KBM-7 (cell line): ENCODE results near the gene POU6F2.
"Not testable (repeated sequence)": the region's sequence is repeated elsewhere in the genome, so short reads cannot be mapped to it uniquely, and the experiment has no call there.

ENCODE experiments used
- DNase-seq: peaks from one replicate; pipeline ENCODE4 v3.0.0-alpha.2; 2015
- in situ Hi-C: fragments of 300-500 bp; cut with MboI; formaldehyde crosslinking; loops from 2 replicates; pipeline ENCODE4 v1.14.3; 2020; ENCODE audit warnings: low sequenced_read_pairs, low pct_unique_long_range_greater_than_20kb, mixed read lengths

The POU6F2 gene

GRCh38 chr7:38975944-38976392 is 1.7 kb upstream of the POU6F2 start:
- DNase-seq, result no peak
- in situ Hi-C loops, result no loop called here

- in situ Hi-C loops, result no loop called here
- DNase-seq, result no peak
These were observed 782 bp downstream of the POU6F2 start for GRCh38 chr7:38978491-38978890.

GRCh38 chr7:38992203-38992602 is 14.5 kb downstream of the POU6F2 start:
- in situ Hi-C loops, result no loop called here
- no peak for DNase-seq

GRCh38 chr7:39001595-39001994 is 23.9 kb downstream of the POU6F2 start:
- no peak for DNase-seq
- in situ Hi-C loops, result no loop called here

- in situ Hi-C loops, result no loop called here
- DNase-seq, result no peak
These were observed 25.0 kb downstream of the POU6F2 start for GRCh38 chr7:39002755-39003154.

GRCh38 chr7:39005036-39005435 is 27.3 kb downstream of the POU6F2 start:
- in situ Hi-C loops, result no loop called here
- no peak for DNase-seq

GRCh38 chr7:39005461-39005860 is 27.8 kb downstream of the POU6F2 start:
- DNase-seq, result no peak
- in situ Hi-C loops, result no loop called here

GRCh38 chr7:39013049-39013939 is 35.6 kb downstream of the POU6F2 start:
- in situ Hi-C loops, DNase-seq: not testable (repeated sequence)

- in situ Hi-C loops, result no loop called here
- DNase-seq, result no peak
These were observed 38.9 kb downstream of the POU6F2 start for GRCh38 chr7:39016609-39017008.

- no peak for DNase-seq
- in situ Hi-C loops, result no loop called here
These were observed 39.7 kb downstream of the POU6F2 start for GRCh38 chr7:39017369-39017915.

- DNase-seq, result no peak
- in situ Hi-C loops, result no loop called here
These were observed 45.1 kb downstream of the POU6F2 start for GRCh38 chr7:39022796-39023195.

GRCh38 chr7:39027491-39027890 is 49.8 kb downstream of the POU6F2 start:
- DNase-seq, result no peak
- in situ Hi-C loops, result no loop called here

- in situ Hi-C loops, result no loop called here
- DNase-seq, result no peak
These were observed 56.3 kb downstream of the POU6F2 start for GRCh38 chr7:39033885-39034624.

- in situ Hi-C loops, result no loop called here
- no peak for DNase-seq
These were observed 57.4 kb downstream of the POU6F2 start for GRCh38 chr7:39035156-39035555.

GRCh38 chr7:39035903-39036302 is 58.2 kb downstream of the POU6F2 start:
- in situ Hi-C loops, result no loop called here
- no peak for DNase-seq

- in situ Hi-C loops, result no loop called here
- DNase-seq, result no peak
These were observed 65.0 kb downstream of the POU6F2 start for GRCh38 chr7:39042670-39043069.

- DNase-seq, result no peak
- in situ Hi-C loops, result no loop called here
These were observed 65.8 kb downstream of the POU6F2 start for GRCh38 chr7:39043531-39043930.

- in situ Hi-C loops, result no loop called here
- DNase-seq, result no peak
These were observed 66.8 kb downstream of the POU6F2 start for GRCh38 chr7:39044489-39044888.

GRCh38 chr7:39045231-39045630 is 67.5 kb downstream of the POU6F2 start:
- DNase-seq, result no peak
- in situ Hi-C loops, result no loop called here

GRCh38 chr7:39051279-39051678 is 73.6 kb downstream of the POU6F2 start:
- in situ Hi-C loops, result no loop called here
- no peak for DNase-seq
